ENCODE measurements around the gene HOXB4.

HOXB4 gene

DNA sequence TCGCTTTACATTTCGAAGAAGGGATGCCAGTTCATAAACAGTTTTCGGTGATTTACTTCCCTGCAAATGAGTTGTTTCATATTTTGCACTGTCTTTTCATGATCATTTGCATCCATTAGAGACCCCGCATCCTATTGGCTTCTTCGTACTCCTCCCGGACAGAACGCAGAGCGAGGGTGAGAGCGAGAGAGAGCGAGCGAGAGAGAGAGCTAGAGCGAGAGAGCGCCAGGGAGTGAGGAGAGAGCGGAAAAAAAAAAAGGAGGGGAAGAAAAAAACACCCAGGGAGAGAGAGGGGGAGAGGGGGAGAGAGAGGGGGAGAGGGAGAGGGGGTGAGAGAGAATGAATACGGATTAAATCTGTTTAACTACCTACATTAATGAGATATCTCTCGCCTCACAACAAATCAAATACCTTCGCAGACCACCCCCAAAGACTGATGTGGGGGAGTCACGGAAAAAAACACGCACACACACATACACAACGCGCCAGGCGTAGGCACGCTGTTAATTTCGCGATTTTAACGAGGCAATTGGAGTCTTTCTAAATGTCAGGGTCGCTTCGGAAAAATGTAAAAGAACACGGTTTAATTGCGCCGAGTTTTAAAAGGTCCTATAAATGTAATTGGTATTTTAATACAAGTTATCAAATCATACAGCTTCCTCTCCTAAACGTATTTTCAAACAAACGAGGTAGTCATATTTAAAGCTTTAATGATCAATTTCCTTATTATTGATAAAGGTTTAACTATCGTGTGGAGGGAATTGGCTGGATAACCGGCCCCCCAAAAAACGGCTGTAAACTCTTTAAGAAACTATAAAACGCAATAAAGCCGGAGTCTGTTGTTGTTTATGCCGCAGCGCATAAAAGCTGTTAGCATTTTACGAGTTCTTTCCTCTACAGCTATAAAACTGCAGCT lies 37.2 kb upstream of the HOXB4 start, which contains the start of gene HOXB8:
Gene HOXB8 (minus strand): TSS at position 246 of the 916 bp plus-strand sequence. CDS start 588 bp downstream, outside the sequence.
- no peak for DNase-seq (ENCODE audit: low read depth in 3 of 3)

DNA sequence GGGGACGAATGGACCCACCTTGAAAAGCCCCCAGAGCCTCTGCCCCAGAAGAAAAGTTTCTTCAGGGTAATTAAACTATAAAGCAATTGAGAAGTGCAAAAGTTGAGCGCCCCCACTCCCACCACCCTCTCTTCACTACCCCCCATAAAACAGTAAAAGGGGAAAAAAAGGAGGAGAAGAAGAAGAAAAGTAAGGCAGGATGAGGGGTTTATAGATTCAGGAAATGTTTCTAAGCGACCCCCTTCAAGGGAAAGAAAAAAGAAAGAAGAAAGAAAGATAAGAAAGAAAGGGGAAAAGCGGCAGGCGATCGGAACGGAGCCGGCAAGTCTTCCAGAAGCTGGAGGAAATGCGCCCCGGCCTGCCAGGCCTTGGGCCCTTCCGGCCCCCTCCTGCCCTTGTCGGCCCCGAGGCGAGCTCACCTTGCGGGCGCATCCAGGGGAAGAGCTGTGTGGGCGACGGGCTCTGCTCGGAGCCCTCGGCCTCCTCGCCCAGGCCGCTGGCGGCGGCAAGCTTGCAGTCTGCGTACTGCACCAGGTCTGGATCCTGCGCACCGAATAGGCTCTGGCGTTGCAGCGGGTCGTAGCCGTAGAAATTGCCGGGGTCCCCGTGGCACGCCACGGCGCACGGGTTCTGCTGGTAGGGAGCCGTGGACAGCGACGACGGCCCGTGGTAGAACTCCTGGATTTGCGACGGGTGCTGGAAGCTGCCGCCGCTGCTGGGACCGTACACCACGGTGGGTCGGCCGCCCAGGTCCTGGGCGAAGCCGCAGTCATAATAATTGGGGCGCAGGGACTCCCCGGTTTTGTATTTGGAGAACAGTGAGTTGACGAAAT lies 35.9 kb upstream of the HOXB4 start:
- no peak for DNase-seq (ENCODE audit: low read depth in 3 of 3)

DNA sequence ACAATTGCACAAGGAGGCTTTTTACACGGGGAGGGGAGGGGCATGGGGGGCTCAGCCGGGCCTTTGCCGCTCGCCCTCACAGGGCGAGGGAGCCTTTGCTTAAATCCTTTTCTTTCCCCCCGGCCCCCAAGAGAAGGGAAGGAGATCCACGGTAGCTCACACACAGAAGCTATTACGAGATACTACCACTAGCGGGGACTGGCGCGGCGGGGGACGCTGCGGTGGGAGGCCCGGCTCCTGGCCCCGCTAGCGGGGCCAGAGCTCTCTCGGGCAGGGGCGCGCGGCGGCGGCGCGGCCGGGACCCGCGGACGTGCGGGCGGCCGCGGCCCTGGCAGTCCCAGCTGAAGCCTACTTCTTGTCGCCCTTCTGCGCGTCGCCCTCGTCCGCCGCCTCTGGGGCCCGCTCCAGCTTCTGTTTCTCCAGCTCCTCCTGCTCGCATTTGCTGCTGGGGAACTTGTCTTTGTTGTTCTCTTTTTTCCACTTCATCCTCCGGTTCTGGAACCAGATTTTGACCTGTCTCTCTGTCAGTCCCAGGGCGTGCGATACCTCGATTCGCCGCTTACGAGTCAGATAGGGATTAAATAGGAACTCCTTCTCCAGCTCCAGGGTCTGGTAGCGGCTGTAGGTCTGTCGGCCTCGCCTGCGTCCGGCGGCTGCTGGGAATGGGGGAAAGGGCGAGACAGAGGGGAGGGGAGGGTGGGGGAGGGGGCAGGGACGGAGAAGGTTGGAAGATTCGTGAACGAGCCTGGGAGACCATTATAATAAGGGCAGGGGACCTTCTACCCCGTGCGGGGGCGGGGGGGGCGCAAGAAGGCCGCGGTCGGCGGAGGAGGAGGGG lies 34.9 kb upstream of the HOXB4 start:
- peak in 1 of 3 experiments; percentile 44 for DNase-seq (ENCODE audit: low read depth in 3 of 3)

DNA sequence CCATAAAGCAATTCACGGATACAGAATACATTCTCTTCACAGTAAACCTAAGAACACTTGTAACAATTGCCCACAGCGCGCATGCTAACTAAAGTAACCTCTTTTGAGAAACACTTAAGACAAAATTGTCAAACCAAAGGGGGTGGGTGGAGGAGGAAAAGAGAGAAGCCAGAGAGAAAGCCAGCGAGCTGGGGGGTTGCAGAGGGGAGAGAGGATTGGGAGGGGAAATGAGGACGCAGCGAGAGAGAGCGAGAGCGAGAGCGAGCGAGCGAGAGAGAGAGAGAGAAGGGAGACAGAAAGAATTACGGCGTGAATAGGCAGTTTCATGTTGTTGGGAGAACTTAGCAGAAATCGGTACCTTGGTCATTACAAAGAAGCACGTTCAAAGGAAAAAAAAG lies 34.3 kb upstream of the HOXB4 start:
- no peak for DNase-seq (ENCODE audit: low read depth in 3 of 3)

DNA sequence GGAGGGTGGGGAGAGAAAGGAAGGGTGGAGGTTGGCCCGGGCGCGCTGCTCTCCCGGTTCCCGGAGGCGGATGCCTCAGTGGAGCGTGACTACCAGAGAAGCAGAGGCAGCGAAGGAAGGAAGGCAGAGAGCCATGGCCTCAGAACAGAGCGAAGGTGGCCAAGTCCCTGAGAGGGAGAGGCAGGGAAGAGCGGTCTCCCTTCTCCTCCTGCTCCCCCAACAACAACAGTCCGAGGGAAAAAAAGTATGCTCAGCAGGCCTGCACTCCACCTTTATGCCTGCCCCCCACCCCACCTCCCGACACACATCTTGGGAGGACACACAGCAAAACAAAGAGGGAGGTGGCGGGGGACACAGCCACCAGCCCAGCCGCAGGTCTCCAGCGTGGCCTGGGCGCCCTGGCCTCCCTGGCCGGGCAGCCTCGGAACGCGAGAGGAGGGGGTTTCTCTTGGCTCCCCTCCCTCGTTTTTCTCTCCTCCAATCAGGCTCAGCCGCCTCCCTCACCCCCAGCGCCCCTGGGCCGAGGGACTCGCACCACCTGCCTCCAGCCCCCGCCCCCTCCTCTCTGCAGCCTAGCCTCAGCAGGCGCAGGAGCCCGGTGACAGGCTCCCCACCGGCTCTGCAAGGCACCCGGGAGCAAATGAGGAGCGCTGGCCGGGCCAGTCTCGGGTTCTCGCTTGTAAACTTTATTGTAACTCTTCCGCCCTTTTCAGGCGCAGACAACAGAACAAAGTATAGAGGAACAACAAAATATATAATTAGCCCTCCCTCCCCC lies 33.7 kb upstream of the HOXB4 start:
- no peak for DNase-seq (ENCODE audit: low read depth in 3 of 3)

DNA sequence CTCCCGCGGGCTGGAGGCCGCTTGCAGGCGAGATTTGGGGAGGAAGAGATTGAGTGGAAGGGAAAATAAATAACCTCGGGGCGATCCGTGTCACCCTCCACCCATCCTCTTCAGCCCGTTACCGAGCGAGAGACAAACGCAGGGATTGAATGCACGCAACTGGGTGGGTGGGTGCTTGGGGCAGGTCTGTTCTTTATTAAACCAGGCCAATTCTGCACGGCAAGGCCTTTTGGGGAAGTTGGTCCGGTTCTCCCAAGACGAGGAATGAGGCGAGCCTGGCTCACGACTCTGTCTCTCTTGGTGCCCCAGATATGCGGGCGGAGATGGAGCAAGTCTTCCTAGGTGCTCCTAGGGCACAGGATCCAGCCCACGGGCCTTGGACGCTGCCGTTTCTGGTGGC lies 33.1 kb upstream of the HOXB4 start:
- no peak for DNase-seq (ENCODE audit: low read depth in 3 of 3)

DNA sequence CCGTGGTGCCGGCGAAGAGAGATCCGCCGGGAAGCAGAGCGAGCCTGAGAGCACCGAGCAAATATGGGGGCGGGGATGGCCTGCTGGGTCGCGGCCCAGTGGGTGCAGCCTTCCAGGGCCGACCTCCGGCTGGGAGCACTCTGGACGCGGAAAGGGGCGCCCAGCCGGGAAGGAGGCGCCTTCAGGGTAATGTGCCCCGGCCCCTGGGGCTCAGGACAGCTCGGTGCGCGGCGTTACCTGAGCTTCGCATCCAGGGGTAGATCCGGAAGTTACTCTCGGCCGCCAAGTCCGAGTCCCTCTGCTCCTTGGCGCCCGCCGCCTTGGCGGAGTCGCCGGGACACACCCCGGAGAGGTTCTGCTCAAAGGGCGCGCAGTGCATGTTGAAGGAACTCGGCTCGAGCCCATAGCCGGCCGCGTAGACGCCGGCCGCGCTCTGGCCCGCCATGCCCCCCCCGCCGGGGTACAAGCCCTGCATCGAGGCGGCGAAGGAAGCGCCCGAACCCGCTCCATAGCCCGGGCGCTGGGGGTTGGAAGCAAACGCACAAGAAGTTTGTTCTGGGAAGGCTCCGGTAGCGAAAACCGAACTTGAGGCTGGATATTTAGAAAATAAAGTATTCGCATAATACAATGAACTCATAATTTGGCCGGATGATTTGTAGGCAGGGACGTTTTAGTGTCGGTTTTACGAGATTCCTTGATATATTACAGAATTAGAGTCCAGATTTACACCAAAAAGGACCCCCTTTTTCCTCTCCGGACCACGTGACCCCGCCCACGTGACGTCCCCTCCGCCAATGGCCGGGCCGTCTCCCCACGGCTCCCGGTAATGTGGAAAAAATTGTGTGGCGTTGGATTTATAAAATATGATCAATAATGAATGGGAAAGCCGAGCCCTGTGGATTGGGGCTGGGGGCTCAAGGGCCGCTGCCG lies 32.4 kb upstream of the HOXB4 start, which contains the start of gene HOXB7:
Gene HOXB7 (minus strand): TSS at position 736 of the 930 bp plus-strand sequence. CDS start 99 bp downstream, at position 637.
- DNase-seq (ENCODE audit: low read depth in 3 of 3) = peak in 1 of 3 experiments; percentile 73

DNA sequence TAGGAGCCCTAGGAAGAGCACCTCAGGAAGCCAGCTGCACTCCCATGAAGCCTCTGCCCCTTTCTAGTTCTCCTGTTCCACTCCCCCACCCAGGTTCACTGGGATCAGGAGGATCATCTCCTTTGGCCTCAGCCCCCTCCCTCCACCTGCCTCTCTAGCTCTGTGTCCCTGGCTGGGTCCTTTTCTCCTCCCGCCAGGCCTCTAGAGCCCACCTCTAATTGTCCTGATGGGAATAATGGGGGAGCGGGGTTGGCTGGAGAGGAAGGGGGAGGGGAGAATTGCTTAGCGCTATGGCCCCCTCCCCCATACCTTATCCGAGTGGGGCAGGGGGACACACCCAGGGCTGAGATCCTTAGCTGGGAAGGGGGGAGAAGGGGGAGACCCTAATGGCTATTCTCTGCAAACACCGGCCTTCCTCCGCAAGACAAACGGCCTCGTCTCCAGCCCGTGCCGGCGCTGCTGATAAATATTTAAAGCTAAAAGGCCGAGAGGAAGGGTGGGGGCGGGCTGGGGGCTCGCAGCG lies 31.7 kb upstream of the HOXB4 start:
- no peak for DNase-seq (ENCODE audit: low read depth in 3 of 3)

DNA sequence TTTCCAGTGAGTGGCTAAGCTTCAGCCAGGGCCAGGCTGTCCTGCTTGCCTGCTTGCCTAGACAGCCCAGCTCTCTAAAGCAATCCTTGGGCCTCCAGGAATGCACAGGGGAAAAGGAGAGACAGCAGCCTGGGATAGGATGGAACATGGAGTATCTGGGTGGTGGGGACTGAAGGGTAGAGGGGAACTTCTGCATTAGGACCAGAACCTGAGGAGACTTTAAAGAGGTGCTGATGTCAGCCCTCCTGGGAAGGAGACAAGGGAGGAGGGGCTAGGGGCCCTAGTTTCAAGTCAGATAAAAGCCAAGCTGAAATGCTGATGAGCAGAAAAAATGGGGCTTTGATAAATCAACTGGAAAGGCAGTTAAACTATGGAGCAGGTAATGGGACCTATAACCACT lies 30.9 kb upstream of the HOXB4 start:
- DNase-seq (ENCODE audit: low read depth in 3 of 3) = no peak

DNA sequence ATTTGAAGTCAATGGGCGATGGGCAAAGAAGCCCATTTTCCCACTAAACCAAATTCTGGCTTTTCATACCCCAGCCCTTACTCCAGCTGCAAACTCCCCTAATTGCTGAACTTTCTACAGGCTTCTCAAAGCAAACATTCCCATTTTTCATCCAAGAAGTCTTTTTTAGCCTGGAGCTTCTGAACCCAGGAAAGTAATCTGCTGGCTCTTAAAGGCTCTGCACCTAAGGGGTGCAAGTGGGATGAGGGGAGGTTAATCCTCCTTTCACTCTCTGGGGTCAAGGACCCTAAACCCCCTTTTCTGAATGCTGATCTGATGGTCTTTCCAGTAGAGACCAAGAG lies 30.3 kb upstream of the HOXB4 start:
- no peak for DNase-seq (ENCODE audit: low read depth in 3 of 3)

DNA sequence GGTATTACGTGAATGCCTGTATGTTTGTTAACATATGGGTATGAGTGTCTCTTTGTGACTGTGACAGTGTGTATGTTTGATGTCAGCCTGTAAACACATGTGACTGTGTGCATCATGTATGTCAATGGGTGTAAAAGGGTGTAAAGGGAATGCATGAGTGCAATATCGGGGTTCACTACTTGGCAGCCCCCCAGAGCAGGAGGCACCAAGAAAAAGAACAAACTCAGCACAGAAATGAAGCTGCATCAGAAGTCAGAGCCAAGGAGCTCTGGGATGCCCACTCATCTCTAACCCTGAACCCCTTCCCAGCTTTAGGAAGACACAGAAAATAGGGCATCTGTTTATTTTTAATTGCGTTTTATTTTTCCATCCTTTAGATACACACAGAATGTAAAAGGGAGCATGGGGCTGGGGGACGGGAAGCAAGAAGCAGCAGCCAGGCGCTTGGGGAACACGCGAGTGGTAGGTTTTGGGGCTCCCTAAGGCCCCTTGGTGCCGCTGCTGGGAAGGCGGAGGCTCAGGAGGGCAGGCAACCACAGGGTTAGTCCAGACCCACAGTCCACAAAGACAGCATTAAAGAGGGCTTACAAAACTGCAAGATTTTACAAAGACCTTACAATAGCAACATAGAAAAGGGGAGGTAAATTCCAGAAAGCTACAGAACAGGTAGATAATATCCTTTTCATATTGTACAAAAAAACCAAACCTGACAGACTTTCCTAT lies 28.9 kb upstream of the HOXB4 start:
- DNase-seq (ENCODE audit: low read depth in 3 of 3) = no peak

DNA sequence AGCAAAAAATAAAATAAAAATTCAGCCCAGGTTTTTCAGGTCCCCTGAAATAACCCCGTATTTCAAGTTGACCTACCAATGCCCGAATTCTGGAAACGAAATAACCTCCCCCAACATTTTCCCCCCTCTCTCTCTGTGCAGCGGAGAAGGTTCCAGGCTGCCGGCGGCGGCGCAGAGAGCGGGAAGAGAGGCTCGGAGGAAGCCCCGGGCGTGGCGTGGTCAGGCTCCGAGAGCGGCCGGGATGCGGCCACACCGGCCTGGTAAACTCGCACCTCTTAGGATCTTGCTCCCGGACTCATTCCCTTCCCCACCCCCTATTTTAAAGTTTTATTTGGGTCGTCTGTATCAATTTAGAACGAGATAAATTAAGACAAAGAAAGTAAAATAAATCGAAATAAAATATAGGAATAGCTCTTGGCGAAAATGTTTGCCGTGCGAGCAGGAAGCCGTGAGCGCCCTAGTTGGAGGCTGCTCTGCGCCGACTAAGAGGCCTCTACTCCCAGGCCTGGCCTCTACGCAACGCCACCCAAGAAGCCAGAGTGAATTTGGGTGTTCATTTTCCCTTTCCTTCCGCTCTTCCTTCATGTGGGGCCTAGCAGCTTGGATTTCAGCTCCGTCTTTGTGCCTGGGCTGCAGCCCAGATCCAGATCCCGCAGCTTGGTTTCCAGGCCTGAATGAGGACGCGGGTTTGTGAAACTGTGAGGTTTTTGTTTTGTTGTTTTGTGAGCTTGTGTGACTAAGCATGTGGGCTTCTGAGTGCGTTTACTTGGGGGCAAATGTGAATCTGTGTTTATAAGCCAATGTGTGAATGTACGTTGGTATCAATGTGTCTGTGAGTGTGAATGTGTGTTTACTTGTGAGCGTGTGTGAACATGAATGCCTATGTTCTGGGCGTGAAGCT lies 28.1 kb upstream of the HOXB4 start:
- DNase-seq (ENCODE audit: low read depth in 3 of 3) = no peak

DNA sequence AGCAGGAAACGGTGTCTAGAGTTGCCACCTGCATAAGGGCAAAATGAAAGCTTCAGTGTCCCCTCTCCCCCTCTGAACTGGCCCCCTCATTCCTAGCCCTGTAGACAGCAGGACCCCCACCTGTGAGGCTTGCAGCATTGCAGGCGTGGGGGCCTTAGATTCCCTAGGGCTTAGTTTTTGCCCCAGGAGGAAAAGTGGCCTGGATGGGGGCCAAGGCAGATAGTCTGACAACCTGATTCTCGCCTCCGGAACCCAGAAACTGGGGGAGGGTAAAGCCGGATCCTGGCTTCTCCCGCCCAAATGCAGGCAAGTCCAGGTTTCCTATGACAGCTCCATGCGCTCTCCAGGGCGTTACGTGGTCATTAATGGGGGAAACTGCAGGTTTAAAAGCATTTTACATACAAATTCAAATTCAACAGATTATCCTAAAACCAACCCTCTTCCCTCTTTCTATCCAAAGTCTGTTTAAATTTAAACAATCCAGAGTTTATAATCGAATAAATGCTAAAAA lies 27.3 kb upstream of the HOXB4 start:
- DNase-seq (ENCODE audit: low read depth in 3 of 3) = no peak

DNA sequence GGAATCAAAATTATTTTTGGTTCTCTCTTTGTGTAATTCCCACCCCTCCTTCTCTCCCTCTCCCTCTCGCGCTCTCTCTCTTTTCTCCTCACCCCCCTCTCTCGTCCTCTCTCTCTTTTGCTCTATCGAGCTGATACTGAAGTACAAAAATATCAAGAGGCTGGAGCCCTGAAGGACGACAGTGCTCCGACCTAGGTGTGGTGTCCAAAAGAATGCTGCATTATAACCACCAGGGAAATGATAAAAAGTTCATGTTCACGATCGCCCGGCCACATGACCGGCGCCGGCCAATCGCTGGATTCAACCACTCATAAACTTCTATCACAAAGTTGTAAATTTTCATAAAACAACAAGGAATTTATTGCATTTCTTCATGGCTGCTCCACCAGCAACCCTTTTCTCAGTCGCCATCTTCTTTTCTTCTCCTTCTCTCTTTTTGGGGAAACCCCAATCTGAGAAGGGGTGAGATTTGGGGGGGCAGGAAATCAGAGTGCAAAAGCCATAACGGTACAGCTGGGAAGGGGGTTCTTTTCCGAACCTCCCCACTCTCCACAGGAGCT lies 26.7 kb upstream of the HOXB4 start, which contains the start of gene HOXB6:
Gene HOXB6 (minus strand): TSS at position 217 of the 560 bp plus-strand sequence. CDS start 6,836 bp downstream, outside the sequence.
- no peak for DNase-seq (ENCODE audit: low read depth in 3 of 3)

DNA sequence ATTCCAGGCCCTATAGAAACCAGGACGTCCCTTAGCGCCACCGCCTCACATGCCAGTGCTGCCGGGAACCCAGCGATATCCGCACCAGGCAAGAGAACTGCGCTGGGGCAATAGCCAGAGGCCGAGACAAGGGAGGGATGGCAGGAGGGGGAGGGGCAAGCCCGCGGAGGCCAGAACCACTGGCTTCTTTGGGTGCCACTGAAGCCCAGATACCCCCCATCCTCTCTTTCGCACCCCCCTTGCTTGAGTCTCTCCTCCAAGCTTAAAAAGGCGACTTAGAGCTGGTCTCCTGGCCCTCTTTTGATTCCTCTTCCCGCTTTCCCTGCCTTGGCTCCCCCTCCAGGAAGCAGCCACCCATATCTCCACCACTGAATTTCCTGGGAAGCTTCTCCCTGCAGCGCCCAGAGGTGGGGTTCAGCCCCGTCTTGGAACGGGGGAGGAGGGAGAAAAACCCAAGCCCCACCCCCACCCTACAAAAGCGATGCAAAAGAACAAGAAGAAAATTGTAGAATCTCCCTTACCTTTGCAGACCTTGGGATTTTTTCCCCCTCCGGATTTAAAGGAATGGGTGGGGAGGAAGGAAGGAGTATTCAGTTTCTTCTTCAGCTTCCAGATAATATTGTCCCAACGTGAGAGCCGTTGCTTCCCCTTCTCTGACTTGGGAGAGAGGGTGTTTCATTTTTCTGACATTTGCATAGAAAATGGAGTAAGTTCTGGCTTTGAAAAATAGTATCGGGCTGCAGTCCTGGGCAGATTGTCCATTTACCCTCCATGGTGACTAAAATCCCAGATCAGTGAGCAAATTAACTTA lies 26.0 kb upstream of the HOXB4 start:
- no peak for DNase-seq (ENCODE audit: low read depth in 3 of 3)
